MV-4-11 (cell line): ENCODE data around the gene BABAM1.
A peak's percentile ranks its signal among the peaks of the same experiment; 100 is the strongest.

Experiments used
- DNase-seq: peaks from one replicate; lab custom pipeline; 2025; lab: John Stamatoyannopoulos, UW

The BABAM1 gene

DNA sequence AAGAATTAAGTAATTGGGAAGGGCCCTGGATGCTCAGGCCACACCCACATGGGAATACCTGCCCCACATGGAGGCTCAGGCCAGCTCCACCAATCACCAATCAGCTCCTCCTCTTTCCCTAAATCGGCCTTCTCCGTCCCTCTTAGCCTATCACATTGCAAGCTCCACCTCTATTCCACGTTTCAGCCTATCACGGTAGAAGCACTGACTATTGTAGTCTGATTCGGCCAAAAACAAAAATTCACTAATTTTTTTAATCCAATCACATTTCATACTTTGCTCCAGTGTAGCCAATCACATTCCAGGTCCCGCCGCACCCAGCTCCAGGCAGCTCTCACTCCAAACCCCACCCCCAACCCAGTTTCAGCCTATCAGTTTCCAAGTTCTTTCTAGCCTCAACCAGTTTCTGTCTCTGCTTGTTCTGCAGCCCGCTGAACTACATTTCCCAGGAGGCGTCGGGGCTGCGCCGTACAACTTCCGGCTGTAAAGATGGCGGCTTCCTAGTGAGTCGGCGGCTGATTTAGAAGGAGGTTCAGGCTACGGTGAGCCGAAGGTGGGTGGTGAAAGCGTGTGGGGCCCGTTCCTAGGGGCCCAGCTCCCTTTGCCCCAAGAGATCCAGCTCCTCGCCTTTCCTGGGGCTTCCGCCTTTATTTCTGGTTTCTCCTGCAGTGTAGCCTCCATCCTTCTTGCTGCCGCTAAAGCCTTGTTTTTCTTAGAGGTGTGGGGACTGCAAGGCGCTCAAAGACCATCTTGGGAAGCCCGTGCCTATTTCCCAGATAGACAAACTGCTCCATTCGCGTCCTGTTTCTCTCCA is at the start of gene BABAM1:
Gene BABAM1, plus strand, starts transcription at position 469 of the 814 bp plus-strand sequence. CDS start 1,364 bp downstream, outside the sequence.
- DNase-seq = peak; percentile 100

DNA sequence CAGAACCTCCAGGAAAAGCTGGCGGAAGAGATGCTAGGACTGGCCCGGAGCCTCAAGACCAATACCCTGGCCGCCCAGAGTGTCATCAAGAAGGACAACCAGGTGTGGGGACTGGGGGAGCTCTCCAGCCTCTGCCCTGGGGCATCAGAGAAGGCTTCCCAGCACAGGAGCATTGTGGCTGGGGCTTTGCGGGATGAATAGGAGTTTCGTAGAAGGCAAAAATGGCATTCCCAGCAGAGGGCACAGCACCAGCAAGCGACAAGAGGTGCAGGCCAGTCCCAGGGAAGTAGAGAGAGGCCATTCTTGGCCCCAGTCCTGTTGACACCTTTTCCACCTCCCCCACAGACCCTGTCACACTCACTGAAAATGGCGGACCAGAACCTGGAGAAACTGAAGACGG is 48.0 kb upstream of the BABAM1 start:
- no peak for DNase-seq

DNA sequence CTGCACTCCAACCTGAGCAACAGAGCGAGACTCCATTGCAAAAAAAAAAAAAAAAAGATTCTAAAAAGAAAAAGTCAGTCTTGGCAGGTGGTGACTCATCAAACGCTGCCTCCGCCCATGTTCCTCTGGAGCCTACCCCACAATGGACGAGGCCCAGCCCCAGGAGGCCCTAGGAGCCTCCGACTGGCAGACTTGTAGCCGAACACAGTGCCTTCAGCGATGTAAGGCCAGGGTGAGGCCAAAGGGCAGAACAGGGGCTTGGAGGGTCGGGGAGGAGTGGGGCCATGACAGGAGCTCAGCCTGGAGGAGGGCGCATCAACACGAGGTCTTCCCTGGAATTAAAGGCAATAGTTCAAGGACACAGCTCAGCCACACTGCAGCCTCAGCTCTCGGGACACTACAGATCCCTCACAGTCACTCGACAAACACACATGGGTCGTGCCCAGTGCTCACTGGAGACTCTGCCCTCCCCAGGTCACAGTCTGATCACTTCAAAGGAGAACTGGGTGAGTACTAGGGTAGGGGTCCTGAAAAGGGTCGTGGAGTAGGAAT is 47.0 kb upstream of the BABAM1 start:
- peak; percentile 87 for DNase-seq

DNA sequence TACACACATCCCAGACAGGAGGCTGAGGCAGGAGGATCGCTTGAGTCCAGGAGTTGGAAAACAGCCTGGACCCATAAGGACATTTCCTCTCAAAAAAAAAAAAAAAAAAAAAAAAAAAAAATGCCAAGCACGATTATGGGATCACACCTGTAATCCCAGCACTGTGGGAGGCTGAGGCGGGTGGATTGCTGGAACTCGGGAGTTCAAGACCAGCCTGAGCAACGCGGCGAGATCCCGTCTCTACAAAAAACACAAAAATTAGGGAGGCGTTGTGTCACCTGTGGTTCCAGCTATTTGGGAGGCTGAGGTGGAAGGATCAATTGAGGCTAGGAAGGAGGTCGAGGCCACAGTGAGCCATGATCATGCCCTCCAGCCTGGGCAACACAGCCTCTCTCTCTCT is 42.2 kb upstream of the BABAM1 start:
- DNase-seq = no peak

DNA sequence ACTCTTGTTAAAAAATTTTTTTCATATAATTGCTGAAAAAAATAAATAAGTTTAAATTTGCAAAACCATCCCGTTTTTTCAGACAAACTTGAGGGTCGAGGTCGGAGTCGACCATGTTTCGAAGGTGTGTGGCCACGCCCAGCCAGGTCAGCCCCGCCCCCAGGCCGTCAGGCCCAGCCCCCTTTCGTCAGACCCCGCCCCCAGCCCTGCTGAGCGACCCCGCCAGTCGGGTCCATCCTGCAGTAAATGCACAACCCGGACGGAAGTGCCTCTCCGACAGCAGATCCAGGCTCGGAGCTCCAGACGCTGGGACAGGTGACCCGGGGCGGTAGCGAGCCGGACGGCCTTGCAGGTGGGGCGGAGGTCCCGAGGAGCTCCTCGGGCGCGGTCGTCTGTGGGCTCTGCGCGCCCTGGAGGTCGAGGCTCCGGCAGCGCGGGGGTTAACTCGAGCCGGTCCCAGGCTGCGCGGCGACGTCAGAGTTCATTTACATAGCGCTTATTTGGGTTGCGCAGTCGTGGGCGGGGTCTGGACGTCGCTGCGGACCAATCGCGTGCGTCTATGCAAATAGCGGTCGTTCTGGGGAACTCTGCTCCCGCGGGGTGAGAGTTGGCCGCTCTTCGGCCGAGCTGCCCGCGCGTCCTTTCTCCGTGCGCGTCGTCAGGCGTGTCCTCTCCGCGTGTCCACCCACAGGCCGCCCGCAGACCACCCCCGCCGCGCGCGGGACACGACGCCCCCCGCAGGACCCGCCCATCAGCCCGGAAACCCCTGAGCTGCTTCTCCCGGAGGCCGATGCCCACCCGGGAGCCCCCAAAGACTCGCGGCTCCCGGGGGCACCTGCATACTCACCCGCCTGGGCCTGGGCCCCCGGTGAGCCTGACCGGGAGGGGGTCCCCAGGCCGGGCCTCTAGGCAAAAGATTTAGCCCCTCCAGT is 41.0 kb upstream of the BABAM1 start, which contains the start of gene OCEL1:
Gene OCEL1, plus strand, starts transcription at position 225 of the 932 bp plus-strand sequence. Its CDS starts 22 bp downstream, at position 247.
- peak; percentile 99 for DNase-seq

DNA sequence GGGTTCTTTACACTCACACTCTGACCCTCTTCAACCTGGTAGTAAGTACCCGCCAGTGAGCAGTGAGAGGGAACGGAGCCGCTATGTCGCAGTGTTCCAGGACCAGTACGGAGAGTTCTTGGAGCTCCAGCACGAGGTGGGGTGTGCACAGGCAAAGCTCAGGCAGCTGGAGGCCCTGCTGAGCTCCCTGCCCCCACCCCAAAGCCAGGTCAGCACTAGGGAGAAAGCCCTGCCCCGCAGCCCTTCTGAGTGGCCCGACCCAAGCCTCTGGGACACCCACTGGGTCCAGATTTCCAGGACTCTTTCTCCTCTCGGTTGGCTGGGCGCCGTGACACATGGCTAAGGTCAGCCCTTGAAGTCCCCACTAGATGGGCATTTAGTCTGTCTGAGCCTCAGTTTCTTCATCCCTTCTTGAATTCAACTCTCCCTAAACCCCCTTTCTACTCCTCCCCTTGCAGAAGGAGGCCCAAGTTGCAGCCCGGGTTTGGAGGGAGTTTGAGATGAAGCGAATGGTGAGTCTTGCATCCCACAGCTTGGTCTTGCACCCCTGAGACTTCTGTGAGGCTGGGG is 39.4 kb upstream of the BABAM1 start:
- DNase-seq = no peak

DNA sequence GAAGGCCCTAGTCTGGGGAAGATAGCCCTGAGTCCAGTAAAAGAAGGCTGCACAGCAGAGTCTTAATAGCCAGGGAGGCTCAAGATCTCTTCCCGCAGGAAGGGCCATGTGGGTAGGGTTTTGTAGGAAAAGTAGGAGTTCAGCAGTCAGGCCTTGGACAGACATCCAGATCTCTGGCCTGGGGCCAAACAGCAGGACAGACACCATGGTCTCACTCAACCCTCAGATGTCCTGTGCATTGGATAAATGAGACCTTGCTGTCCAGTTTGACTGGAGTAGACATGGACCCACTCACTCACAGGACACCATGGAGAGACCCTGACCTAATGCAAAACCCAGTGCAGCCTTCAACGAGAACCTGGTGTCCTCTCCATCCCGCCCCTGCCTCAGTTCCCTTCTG is 37.4 kb upstream of the BABAM1 start:
- DNase-seq = no peak

DNA sequence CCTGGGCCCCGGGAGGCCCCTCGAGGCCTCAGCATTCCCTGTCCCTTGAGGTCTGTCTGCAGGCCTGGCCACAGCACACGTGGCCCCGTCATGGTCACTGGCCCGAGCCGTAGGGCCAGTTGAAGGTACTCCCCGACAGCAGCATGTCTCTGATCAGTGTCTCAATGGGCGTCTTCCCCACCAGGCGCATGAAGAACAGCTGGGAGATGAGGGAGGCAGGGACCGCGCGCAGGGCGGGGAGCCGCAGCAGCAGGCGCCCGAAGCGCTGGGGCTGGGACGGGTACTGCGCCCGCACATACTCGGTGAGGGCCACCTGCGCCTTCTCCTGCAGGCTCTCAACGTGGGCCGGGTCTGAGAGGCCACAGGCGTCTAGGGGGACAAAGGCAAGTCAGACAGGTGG is 35.0 kb upstream of the BABAM1 start:
- DNase-seq = no peak

DNA sequence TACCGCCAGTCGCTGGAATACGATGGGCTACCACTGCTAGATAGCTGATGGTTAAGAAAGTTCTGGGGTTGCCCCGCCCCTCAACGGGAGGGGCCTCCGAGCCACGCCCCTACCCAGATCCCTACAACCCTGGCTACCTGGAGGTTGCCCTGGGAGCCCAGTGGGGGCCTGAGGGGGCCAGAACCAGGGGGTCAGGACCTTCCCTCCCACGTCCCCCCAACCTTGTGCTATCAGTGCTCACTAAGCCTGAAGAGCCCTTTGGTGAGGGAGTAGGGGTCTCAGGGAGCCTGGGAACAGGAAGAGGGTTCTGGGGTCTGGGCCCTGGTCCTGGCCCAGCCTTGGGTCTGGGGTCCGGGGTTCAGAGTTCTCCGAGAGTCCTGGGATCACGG is 32.3 kb upstream of the BABAM1 start:
- DNase-seq = peak; percentile 68

DNA sequence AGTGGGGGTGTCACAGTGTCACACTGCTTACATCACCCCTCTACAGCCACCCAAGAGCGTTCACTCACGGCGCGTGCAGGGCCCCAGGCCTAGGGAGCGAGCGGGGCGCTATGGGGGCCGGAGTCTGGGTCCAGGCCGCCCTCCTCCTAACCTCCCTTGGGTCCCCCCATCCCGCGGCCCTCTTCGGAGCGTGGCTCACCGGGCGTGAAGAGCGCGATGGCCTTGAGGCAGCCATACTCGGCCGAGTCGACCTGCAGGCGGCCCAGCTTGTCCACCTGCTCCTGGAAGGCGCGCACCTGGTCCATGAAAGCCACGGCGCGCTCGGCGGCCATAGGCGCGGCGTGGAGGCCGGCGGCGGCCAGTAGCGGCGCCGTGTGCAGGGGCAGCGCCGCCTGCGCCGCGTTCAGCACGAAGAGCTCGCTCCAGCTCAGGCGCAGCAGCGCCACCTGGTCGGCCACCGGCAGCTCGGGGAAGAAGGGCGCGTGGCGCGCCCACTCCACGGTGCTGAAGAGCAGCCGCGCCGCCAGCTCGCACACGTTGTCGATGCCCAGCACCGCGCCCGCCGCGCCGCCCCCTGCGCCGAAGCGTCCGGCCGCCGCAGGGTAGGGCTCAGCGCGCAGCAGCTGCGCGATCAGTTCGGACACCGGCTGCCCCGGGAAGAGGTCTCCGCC is 31.8 kb upstream of the BABAM1 start:
- peak; percentile 72 for DNase-seq

DNA sequence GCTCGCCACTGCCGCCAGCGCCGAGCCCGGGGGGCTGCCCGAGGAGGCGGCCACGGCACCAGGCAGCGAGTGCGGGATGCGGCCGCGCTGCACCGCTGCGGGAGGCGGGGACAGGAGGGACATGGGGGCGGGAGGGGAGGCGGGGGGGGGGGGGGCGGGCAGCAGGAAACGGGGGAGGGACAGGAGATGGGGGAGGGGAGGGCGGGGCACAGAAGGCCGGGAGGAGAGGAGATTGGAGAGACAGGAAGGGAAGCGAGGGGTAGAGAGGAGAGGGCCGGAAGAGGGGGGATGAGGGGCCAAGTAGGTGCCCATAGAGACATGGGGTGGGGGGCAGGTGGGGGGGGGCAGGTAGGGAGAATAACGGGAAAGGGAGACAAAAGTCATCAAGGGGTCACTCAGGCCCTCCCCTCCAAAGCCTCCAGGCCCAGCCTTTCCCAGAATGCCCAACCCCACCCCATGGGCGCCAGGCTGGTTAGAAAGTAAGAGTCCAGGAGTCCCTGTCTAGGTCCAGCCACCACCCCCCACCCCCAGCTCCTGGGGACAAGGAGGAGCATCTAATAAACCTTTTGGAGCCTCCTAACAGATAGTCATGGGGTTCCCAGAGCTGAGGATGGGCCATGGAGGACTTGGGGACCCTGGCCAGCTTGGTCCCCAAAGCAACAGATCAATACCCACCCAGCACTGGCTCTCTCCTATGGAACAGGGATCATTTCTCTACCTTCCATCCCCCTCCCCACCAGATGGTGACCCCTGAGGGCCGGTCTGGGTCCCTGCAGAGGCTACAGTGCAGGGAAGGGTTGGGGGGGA is 31.1 kb upstream of the BABAM1 start:
- DNase-seq = no peak

DNA sequence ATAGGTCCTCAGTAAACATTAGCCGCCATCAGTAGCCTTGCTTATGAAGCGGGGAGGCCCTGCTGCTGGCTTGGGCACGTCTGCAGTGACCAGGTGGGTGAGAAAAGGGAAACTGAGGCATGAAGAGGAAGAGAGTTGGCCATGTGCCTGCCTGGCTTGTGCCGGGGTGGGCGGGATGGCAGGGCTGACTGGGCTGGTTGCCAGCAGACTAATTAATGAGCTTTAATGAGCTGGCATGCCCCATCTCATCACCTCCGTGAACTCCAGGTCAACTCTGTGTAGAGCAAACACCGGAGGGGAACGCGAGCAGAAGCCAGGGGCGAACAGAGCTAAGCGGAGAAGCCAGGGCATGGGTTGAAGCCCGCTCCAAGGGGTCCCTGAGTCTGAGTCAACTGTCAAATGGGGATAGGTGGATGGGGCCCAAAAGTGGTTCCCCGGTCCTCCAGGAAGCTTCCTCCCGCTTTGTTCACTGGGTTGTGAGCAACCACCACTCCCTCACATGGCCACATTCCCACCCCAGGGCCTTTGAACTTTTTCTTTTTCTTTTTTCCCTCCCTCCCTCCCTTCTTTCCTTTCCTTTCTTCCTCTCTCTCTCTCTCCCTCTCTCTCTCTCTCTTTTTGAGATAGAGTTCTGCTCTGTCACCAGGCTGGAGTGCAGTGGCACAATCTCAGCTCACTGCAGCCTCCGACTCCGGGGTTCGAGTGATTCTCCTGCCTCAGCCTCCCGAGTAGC is 30.3 kb upstream of the BABAM1 start:
- DNase-seq = no peak

DNA sequence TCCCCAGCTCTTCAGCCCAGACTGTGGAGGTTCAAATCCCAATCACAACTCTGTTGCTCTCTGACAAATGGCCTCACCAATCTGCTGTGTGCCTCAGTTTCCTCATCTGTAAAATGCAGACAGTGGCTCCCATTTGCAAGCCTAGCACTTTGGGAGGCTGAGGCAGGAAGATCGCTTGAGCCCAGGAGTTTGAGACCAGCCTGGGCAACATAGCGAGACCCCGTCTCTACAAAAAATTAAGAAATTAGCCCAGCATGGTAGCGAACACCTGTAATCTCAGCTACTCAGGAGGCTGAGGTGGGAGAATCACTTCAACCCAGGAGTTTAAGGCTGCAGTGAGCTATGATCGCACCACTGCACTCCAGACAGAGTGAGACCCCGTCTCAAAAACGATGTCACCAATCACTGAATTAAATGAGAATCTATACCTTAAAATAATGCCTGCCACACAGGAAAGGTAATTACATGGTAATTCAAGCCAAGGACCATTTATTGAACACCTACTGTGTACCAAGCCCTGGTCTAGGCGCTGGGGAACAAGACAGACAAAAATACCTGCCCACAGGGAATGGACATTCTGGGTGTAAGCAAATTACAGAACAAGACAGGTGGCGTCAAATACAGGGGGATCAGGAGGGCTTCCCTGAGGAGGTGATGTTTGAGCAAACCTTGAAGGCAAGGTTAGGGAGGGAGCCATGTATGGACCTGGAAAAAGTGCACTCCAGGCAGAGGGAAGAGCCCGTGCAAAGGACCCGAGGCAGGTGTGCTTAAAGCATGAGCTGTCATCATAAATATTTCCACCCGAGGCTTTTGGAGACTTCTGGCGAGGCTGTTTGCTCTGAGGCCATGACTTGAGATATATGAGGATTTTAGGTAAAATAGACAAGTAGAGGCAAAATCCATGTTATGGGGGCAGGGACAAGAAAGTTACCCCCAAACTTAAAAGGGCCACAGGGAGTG is 29.2 kb upstream of the BABAM1 start:
- DNase-seq = no peak

DNA sequence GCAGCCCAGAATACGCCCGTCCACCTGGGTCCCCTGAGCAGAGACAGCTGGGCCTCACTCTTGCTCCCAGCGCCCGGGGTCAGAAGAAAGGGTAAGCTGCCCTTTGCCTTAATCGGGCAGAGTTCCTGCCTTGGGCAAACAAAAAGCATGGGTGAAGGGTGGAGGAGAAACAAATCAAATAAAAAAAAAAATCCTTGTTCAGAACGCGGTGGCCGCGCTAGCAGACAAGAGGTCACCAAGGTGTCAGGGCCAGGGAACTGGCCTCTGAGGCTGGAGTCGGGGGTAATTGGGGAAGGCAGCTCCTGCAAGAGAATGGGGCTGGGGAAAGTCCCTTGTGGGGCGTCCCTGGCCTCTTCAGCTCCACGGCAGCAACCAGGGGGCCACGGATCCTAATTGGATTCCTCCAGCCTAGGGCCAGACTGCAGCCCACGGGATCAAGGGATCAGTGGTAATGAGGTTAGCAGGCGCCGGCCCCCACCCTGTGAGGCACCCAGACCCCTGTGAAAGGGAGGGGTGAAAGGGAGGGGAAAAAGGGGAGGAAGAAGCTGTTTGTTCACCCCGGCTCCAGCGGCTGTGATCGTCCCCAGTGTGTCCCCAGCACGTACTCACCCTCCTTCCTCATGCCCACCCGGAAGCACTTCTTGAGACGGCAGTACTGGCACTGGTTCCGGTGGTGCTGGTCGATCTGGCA is 27.0 kb upstream of the BABAM1 start:
- no peak for DNase-seq

DNA sequence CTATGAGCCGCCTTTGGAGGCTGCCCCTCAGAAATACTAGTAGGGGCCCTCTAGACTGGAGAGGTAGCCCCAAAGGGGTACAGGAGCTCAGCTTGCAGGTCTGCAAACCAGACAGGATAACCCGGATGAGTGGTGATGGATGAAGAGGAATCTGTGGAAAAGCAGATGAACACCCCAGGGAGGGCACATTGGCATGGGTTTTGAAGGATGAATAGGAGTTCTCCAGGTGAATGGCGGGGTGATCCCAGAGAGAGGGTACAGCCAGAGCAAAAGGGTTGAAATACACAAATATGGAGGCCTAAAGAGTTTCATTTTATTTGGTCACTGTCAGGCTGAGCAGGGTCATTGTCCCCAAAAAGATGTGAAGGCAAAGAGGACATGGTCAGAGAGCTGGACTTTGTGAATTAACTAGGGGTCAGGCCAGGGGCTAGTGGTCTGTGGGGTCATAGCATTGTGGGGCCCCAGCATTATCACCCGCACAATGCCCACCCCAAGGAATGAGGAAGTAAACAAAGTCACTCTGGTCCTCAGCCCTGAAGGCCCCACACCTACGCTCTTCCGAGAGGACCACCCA is 26.3 kb upstream of the BABAM1 start:
- DNase-seq = no peak

DNA sequence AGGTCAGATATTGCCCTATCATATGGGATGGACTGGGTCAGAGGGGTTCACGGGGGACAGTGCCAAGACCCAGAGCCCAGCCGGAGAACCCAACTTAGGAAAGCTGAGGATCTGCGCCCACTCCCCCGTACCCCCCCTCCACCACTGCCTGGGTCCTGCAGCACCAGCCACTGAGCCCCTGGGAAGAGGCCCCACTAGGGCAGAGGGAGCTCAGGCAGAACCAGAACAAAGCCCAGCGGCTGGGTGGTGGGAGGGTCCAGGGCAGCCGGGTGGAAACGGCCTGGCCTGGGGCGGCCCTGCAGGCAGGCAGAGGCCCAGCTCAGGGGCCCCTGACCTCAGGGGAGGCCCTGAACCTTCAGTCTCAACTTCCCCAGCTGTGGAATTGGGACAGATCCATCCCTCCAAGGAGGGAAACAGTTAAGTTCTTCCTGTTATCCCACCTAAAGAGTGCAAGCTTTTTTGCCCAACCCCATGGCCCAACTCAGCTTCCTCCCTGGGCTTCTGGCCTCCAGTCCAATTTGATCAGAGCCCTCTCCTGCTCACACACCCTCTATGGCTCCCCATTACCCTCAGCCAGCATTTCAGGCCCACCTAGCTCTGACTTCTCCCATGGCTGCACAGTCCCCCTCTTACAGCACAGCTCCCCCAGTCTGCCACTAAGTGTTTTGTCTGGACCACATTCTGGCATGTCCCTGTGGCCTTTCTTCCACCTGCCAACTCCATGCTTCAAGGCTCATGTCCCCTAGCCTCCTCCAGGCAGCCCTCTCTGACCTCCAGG is 24.6 kb upstream of the BABAM1 start:
- DNase-seq = no peak

DNA sequence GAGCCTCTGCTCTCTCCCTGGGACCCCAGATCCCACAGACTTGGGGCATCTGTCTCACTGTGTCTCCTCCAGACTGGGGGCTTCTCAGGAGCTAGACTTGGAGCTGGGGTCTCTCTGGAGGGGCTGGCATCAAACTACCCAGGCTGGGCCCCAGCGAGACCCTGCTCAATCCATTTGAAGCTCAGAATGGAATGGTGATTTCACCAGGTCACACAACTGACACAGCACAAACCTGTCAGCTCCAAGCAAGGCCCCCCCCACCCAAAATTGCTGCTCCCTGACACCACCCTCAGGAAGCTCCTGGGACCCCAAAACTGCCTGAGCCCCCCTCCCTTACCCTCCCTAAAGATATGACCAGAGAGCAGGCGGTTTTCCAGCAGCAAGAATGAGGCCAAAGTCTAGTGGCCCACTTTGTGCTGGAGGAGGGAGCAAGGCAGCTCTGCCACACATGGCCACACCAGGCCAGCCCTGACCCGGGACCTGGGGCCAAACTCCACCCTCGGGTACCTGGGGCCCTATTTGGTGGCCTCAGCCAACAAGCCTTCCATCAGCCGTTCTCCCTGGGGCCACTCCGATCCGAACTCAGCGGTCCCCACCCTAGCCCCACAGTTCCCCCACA is 23.9 kb upstream of the BABAM1 start:
- no peak for DNase-seq
